ENCODE measurements around the gene EHD1. TPM values are rescaled to one million over a fixed set of nuclear protein-coding genes. Genes with fewer than 3 reads are reported as not detected.

EHD1 gene
- total and polyA plus RNA-seq, 2 of the 8 experiments (the other 6 are each of a cell fraction or from before 2014, with no cell fraction given): 31.5 to 42.9 TPM

DNA sequence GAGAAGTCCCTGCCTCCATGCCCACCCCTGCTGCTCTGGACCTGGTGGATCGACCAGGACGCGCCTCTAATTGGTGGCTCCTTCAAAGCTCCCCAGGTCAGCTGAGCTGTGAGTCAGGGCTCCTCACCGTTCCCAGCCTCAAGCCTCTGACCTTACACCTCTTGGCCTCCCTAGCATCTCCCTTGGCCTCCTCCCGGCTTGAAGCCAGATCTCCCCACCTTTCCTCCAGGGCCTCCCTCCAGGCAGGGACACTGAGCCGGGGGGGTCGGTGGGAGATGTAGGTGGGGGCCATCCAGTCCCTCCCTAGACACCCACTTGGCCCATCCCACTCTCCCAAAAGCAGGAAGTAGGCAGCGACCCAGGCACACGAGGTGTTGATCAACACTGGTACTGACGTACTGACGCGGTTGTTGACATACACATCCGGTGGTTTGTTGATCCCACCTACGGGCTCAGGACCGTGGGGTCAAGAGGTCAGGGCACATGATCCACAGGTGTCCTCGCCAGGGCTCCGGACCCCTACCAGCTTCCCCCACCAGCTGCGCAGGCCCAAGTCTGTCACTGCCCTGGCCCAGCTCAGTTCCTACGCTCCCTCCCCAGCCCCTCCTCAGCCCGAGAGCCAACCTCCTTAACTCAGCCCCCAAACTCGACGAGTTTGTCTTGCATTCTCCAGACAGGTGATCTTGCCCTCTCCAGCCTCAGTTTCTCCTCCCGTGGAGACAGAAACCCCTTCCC, 37.8 kb upstream of the EHD1 start:
- ChIA-PET POLR2A (ENCODE audit: partially characterized antibody) (interaction anchor here (0.6 to 1.4 kb wide), 5 partner anchors 8 to 115 kb away, joined by 3 read pairs; partner anchors contain the start of genes MAJIN and PPP2R5B), CTCF (ENCODE audit: partially characterized antibody) (interaction anchor here (0.8 to 1.9 kb wide), 10 partner anchors 18 to 126 kb away, joined by 3 to 7 read pairs (median 4); partner anchors contain the start of gene ARL2)
- Histone ChIP-seq H4K5ac (ENCODE audit: insufficient read length, low read depth, low read length) (no peak overlapping the region), H3K23me2 (ENCODE audit: low read depth, low read length) (peaks cover 13% of the 10 kb centered on the region), H3K4me2 (ENCODE audit: insufficient read depth in 1 of 2, low read depth in 2 of 2, low read length in 2 of 2) (peak overlapping the region; percentile 88 to 98), H3K4ac (replicated peaks; ENCODE audit: insufficient read length, low read depth, low read length) (no peak overlapping the region), H3K4me3 (ENCODE audit: extremely low read depth in 1 of 4, insufficient read depth in 2 of 4, low read depth in 3 of 4, low read length in 4 of 4) (peak overlapping the region; percentile 74 to 97 (median 93)), H4K20me1 (replicated peaks in 1 of 2; ENCODE audit: control insufficient read depth in 1 of 2, insufficient read depth in 2 of 2, low read length in 2 of 2) (peaks cover 0 to 2% of the 10 kb centered on the region in 2 experiments), H2AFZ (ENCODE audit: low read length) (no peak overlapping the region), H3K27me3 (replicated peaks in 1 of 4; ENCODE audit: control insufficient read depth in 3 of 4, extremely low read depth in 1 of 4, insufficient read depth in 3 of 4, low read length in 3 of 4) (no peaks in the 10 kb centered on the region), H3K18ac (ENCODE audit: extremely low read depth, low read length) (no peak overlapping the region), H3K79me2 (ENCODE audit: control insufficient read depth in 1 of 2, insufficient read depth in 2 of 2, low read length in 2 of 2) (no peaks in the 10 kb centered on the region), H3K4me1 (replicated peaks in 1 of 4; ENCODE audit: control insufficient read depth in 3 of 4, insufficient read depth in 4 of 4, low read length in 3 of 4) (peaks cover 0 to 11% (median 4%) of the 10 kb centered on the region in 4 experiments; a peak in 5 of 7 replicates), H2BK120ac (replicated peaks; ENCODE audit: low read depth, low read length) (no peak overlapping the region), H2BK12ac (ENCODE audit: low read depth, low read length) (no peak overlapping the region), H3K14ac (ENCODE audit: insufficient read length) (no peak overlapping the region), H3K36me3 (ENCODE audit: control insufficient read depth in 2 of 4, insufficient read depth in 4 of 4, low read length in 3 of 4) (peaks cover 3 to 5% (median 4%) of the 10 kb centered on the region in 4 experiments; a peak in 5 of 8 replicates), H3K23ac (ENCODE audit: insufficient read length) (no peak overlapping the region), H3K56ac (replicated peaks; ENCODE audit: insufficient read length, low read depth, low read length) (no peak overlapping the region), H4K91ac (replicated peaks; ENCODE audit: insufficient read length, low read length) (no peak overlapping the region), H3K9ac (replicated peaks in 1 of 4; ENCODE audit: extremely low read depth in 1 of 4, low read depth in 3 of 4, low read length in 3 of 4) (peak overlapping the region in 3 of 4 experiments; percentile 82 to 90 (median 88); a peak in 6 of 7 replicates), H2AK5ac (ENCODE audit: low read depth, low read length) (peak overlapping the region; percentile 49; the same call in 1 of the 2 replicates), H3K79me1 (ENCODE audit: low read depth, low read length) (0 out of 2 replicates have a peak, but pooled peaks cover 3% of the 10 kb centered on the region), H3K9me3 (ENCODE audit: insufficient read depth in 2 of 2, low read depth in 1 of 2, low read length in 1 of 2) (no peaks in the 10 kb centered on the region), H2BK15ac (ENCODE audit: low read length) (0 out of 2 replicates have a peak overlapping the region, but pooled peaks have one; percentile 61), H4K8ac (ENCODE audit: extremely low read depth, insufficient read depth, low read length) (peak overlapping the region; percentile 88; the same call in 1 of the 2 replicates), H2BK20ac (ENCODE audit: low read length) (no peak overlapping the region), H3K27ac (ENCODE audit: low read depth, low read length) (peak overlapping the region; percentile 45), H2BK5ac (ENCODE audit: low read depth, low read length) (peak overlapping the region; percentile 20; the same call in 1 of the 2 replicates)
- 27% methylated on average over 23 of the region's 23 CpGs; no CpG with 5 or more reads in 1 of the 2 experiments for WGBS, 2 experiments (ENCODE audit: extremely low coverage in 1 of 2, insufficient coverage in 1 of 2, insufficient read length in 1 of 2, insufficient replicate concordance in 2 of 2, low coverage in 1 of 2, low lambda C conversion rate in 2 of 2, missing lambda C conversion rate in 1 of 2)
- FAIRE-seq: no peak
- no peak for DNase-seq (ENCODE audit: low read depth in 1 of 2, low spot score in 2 of 2)
- TF ChIP-seq POLR2AphosphoS5 (IDR thresholded peaks at IDR 0.05; ENCODE audit: low read depth, low read length) (0 out of 2 replicates have a peak, but pooled peaks have one; percentile 33), SAP30 (IDR thresholded peaks at IDR 0.05; ENCODE audit: insufficient read depth, insufficient replicate concordance, low read length) (no peak), KDM4A (IDR thresholded peaks at IDR 0.05; ENCODE audit: low read depth, low read length, severe bottlenecking) (peak; percentile 30), HDAC2 (IDR thresholded peaks at IDR 0.05; ENCODE audit: borderline replicate concordance in 1 of 2, low read depth in 2 of 2, low read length in 2 of 2) (0 out of 4 replicates have a peak, but pooled peaks of 1 of the 2 experiments have one; percentile 44), TAF1 (IDR thresholded peaks at IDR 0.05; ENCODE audit: low read depth, low read length) (peak; percentile 54; the same call in 1 of the 2 replicates), POLR2A (IDR thresholded peaks at IDR 0.05; ENCODE audit: control extremely low read depth in 1 of 2, low read depth in 2 of 2, low read length in 2 of 2) (0 out of 3 replicates have a peak, but pooled peaks of 1 of the 2 experiments have one; percentile 10), CREB1 (IDR thresholded peaks at IDR 0.05) (no peak), SRF (IDR thresholded peaks at IDR 0.05; ENCODE audit: low read depth, low read length) (no peak), KDM1A (IDR thresholded peaks at IDR 0.05; ENCODE audit: borderline replicate concordance, low read length) (no peak), EZH2 (IDR thresholded peaks at IDR 0.05; ENCODE audit: low read depth, low read length, severe bottlenecking) (no peak)
- TF ChIP-seq, protein P1, sequence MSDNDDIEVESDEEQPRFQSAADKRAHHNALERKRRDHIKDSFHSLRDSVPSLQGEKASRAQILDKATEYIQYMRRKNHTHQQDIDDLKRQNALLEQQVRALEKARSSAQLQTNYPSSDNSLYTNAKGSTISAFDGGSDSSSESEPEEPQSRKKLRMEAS (IDR thresholded peaks at IDR 0.05): peak; percentile 65
